Liver (tissue), 3 donors: ENCODE results near the gene HS6ST3.

Experiments used
- ATF3 ChIP-seq: IDR thresholded peaks from 2 replicates; pipeline ENCODE4 v1.6.1; 2016; ENCODE audit warnings: antibody characterized with exemption
- GABPA ChIP-seq, 2 donors: IDR thresholded peaks in 1 of 2; conservative IDR thresholded peaks in 1 of 2; 2 replicates each; pipeline ENCODE4 v1.6.1; 2016; ENCODE audit warnings: antibody characterized with exemption in 2 of 2, mild to moderate bottlenecking in 1 of 2, moderate library complexity in 1 of 2
- HNF4A ChIP-seq, 2 donors: conservative IDR thresholded peaks; 2 replicates each; pipeline ENCODE4 v1.6.1; 2016; ENCODE audit warnings: antibody characterized with exemption in 2 of 2, mild to moderate bottlenecking in 2 of 2
- RAD21 ChIP-seq, 2 donors: IDR thresholded peaks; 2 replicates each; pipeline ENCODE4 v1.6.1; 2016; ENCODE audit warnings: antibody characterized with exemption in 2 of 2, mild to moderate bottlenecking in 2 of 2
- SP1 ChIP-seq: IDR thresholded peaks from 2 replicates; pipeline ENCODE4 v1.6.1; 2018; ENCODE audit warnings: antibody characterized with exemption, mild to moderate bottlenecking
- TAF1 ChIP-seq: conservative IDR thresholded peaks from 2 replicates; pipeline ENCODE4 v1.6.1; 2016; ENCODE audit warnings: antibody characterized with exemption, mild to moderate bottlenecking
- TF ChIP-seq, protein P1 (sequence below): fragments of 150-350 bp; IDR thresholded peaks from 2 replicates; pipeline ENCODE4 v1.5.1; 2017; ENCODE audit warnings: improper control_type of control experiment, low read depth, low read length; ENCODE audit not compliant: missing input control
- TF ChIP-seq, protein P2 (sequence below): IDR thresholded peaks from 2 replicates; pipeline ENCODE4 v1.6.1; 2016; ENCODE audit warnings: antibody characterized with exemption, mild to moderate bottlenecking
- donor health status: healthy.
- donor health status: healthy.

- TF ChIP-seq RAD21 (IDR thresholded peaks at IDR 0.05) = no peak
- no peak for TF ChIP-seq GABPA (IDR thresholded peaks at IDR 0.05 in 1 of 2, conservative IDR thresholded peaks at IDR 0.05 in 1 of 2)
- TF ChIP-seq, protein P1, sequence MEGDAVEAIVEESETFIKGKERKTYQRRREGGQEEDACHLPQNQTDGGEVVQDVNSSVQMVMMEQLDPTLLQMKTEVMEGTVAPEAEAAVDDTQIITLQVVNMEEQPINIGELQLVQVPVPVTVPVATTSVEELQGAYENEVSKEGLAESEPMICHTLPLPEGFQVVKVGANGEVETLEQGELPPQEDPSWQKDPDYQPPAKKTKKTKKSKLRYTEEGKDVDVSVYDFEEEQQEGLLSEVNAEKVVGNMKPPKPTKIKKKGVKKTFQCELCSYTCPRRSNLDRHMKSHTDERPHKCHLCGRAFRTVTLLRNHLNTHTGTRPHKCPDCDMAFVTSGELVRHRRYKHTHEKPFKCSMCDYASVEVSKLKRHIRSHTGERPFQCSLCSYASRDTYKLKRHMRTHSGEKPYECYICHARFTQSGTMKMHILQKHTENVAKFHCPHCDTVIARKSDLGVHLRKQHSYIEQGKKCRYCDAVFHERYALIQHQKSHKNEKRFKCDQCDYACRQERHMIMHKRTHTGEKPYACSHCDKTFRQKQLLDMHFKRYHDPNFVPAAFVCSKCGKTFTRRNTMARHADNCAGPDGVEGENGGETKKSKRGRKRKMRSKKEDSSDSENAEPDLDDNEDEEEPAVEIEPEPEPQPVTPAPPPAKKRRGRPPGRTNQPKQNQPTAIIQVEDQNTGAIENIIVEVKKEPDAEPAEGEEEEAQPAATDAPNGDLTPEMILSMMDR = no peak
- TF ChIP-seq, protein P2, sequence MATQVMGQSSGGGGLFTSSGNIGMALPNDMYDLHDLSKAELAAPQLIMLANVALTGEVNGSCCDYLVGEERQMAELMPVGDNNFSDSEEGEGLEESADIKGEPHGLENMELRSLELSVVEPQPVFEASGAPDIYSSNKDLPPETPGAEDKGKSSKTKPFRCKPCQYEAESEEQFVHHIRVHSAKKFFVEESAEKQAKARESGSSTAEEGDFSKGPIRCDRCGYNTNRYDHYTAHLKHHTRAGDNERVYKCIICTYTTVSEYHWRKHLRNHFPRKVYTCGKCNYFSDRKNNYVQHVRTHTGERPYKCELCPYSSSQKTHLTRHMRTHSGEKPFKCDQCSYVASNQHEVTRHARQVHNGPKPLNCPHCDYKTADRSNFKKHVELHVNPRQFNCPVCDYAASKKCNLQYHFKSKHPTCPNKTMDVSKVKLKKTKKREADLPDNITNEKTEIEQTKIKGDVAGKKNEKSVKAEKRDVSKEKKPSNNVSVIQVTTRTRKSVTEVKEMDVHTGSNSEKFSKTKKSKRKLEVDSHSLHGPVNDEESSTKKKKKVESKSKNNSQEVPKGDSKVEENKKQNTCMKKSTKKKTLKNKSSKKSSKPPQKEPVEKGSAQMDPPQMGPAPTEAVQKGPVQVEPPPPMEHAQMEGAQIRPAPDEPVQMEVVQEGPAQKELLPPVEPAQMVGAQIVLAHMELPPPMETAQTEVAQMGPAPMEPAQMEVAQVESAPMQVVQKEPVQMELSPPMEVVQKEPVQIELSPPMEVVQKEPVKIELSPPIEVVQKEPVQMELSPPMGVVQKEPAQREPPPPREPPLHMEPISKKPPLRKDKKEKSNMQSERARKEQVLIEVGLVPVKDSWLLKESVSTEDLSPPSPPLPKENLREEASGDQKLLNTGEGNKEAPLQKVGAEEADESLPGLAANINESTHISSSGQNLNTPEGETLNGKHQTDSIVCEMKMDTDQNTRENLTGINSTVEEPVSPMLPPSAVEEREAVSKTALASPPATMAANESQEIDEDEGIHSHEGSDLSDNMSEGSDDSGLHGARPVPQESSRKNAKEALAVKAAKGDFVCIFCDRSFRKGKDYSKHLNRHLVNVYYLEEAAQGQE = no peak
- no peak for TF ChIP-seq SP1
- no peak for TF ChIP-seq ATF3
- no peak for TF ChIP-seq HNF4A (conservative IDR thresholded peaks at IDR 0.05)
- no peak for TF ChIP-seq TAF1
Observed at GRCh38 chr13:96490496-96490989, 400.6 kb downstream of the HS6ST3 start.
